ENCODE data around the gene ATP8A2. TPM values are rescaled to one million over a fixed set of nuclear protein-coding genes. Genes with fewer than 3 reads are reported as not detected.

The ATP8A2 gene
- total RNA-seq, 2 donors from 2014 or later: 0.25 to 0.33 TPM

- Mint-ChIP-seq H3K9me3 (peaks cover 4 to 6% of the 10 kb centered on the region in 2 donors), H3K27ac (peak overlapping the region in 1 of 2 donors; percentile 8), H3K36me3 (peaks cover 0 to 6% of the 10 kb centered on the region in 2 donors)
- DNase-seq (ENCODE audit: low spot score in 2 of 2): no peak
- peak in 1 of 2 donors; percentile 40 for ATAC-seq
Observed at GRCh38 chr13:25882466-25883357, 510.9 kb downstream of the ATP8A2 start.

DNA sequence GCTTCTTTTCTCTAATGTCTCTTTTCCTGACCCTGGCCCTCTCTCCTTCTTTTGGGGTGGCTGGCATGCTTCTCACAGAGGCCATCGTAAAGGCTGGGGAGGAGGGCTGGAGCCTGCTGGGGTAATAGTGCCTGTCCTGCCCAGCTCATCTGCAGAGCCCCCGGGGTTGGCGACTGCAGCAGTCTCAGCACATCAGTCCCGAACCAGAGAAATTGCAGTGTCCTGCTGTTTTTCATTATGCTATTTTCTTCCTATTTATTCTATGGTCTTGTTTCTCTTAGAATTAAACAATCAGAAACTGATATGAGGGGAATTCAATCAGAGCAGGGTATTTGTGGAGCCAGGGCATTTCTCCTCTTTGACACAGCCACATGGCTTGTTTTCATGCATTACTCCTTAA, 513.6 kb downstream of the ATP8A2 start:
- DNase-seq (ENCODE audit: low spot score in 2 of 2) (no peak), ATAC-seq (no peak)
- H3K36me3 Mint-ChIP-seq: peaks cover 0 to 10% of the 10 kb centered on the region in 2 donors
- H3K27ac Mint-ChIP-seq: no peak overlapping the region
- no peaks in the 10 kb centered on the region for H3K9me3 Mint-ChIP-seq

DNA sequence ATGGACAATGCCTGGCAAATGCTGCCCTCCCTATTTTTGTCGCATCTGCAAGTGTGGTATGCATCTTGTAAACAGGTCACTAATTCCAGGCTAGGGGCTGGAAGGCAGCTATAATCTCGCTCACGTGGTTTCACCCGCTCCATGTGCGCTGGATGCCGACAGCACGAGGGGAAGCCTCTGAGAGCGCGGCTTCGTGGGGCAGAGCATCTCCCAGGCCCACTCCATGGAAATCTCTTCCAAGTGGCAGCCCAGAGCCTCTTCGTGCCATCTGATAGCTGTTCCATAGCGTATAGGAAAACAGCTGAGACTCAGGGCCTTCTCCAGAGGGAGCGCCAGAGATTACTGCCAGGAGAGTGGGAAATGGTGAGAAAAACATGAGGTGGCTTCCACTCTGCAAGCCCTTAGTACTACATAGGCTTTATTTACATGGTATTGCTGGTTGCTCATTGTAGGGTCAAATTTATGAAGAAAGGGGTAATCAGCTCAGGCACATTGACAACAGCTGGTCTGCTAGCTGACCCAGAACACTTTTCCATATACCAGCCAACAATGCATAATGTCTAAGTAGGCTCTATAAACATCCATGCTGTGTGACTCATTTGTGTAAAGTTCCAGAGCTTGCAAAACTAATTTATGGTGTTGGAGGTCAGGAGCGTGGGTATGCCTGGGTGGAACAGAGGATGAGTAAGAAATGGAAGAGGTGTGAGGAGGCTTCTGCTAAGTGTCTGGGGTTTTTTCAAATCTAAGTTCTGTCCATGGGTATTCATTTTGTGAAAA, 514.9 kb downstream of the ATP8A2 start:
- peaks cover 0 to 10% of the 10 kb centered on the region in 2 donors for H3K36me3 Mint-ChIP-seq
- ATAC-seq (peak; percentile 87 to 92), DNase-seq (ENCODE audit: low spot score in 2 of 2) (no peak)
- H3K9me3 Mint-ChIP-seq: no peaks in the 10 kb centered on the region
- H3K27ac Mint-ChIP-seq: peak overlapping the region in 1 of 2 donors; percentile 71

DNA sequence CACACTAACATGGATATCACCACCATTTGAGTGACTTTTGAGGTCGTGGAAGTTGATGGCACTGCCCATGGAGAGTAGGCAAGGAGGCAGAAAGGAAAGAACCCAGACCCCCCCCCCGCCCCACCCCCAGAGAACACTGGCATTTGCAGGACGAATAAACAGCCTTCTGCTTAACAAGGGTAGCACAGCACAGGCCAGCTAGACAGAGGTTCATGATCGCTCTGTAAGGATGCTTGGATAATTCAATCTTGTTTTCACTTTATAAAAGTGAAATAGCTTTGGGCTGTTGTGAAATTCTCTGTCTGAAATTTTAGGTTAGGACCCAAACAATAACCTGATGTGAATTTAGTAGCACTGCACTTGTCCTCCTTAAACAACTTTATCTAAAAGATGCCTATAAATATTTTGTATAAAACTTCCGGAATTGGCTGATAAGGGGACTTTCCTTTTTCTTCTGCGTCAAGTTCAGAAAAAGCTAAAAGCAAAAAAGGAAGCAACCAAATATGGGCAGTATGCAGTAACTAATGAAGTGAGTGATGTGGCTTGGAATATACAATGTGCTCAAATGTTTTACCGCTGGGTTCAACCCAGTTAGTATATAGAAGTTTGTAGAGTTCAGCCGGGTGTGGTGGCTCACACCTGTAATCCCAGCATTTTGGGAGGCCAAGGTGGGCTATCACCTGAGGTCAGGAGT, 516.3 kb downstream of the ATP8A2 start:
- DNase-seq (ENCODE audit: low spot score in 2 of 2) (no peak), ATAC-seq (peak; percentile 17 to 46)
- Mint-ChIP-seq H3K36me3 (peaks cover 0 to 10% of the 10 kb centered on the region in 2 donors), H3K9me3 (no peaks in the 10 kb centered on the region), H3K27ac (peak overlapping the region; percentile 60 to 71)

DNA sequence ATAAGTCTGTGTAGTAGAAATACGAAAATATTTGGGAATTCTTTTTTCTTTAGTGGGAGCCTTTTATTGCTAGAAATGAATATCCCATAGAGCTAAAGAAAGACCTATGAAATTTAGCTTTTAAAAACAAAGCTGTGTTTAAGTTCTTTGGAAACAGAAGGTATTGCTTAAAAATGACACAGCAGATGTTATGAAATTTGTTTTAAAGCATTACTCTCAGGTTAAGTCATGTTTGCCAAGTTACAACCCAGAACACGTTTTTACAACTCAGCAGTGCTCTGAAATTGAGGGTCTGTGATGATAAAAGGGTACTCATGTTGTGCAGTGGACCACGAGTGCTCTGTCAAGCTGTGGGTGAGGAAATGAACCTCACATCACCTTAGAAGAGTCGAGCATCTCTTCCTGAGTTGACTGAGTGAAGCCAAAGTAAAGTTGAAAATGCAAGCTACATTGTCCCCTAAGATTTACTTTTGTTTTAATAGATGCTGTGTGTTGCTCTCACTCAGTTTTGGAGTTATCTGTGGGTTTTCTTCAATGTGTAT, 519.0 kb downstream of the ATP8A2 start:
- H3K27ac Mint-ChIP-seq: no peak overlapping the region
- peaks cover 0 to under 1% of the 10 kb centered on the region in 2 donors for H3K9me3 Mint-ChIP-seq
- ATAC-seq (peak in 1 of 2 donors; percentile 16), DNase-seq (ENCODE audit: low spot score in 2 of 2) (no peak)
- H3K36me3 Mint-ChIP-seq: peaks cover under 1 to 10% of the 10 kb centered on the region in 2 donors

DNA sequence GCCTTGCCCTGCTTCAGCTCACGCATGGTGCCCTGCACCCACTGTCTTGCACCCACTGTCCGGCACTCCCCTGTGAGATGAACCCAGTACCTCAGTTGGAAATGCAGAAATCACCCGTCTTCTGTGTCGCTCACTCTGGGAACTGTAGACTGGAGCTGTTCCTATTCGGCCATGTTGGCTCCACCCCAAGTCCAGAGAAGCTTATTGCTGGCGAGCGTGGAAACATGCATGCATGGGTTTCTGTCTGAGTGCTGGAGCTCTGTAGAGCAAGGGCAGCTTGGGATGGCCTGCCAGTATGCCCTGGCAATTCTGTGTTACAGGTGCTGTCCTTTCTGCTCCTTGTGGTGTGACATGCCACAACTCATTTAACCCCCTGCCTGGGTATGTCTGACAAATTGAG, 527.2 kb downstream of the ATP8A2 start:
- H3K9me3 Mint-ChIP-seq: peaks cover 18 to 37% of the 10 kb centered on the region in 2 donors
- H3K36me3 Mint-ChIP-seq: peaks cover 18 to 40% of the 10 kb centered on the region in 2 donors
- H3K27ac Mint-ChIP-seq: peak overlapping the region in 1 of 2 donors; percentile 73
- DNase-seq (ENCODE audit: low spot score in 2 of 2) (no peak), ATAC-seq (no peak)

GRCh38 chr13:25899464-25899863, 527.7 kb downstream of the ATP8A2 start:
- Mint-ChIP-seq H3K9me3 (peaks cover 18 to 37% of the 10 kb centered on the region in 2 donors), H3K36me3 (peaks cover 18 to 40% of the 10 kb centered on the region in 2 donors), H3K27ac (peak overlapping the region in 1 of 2 donors; percentile 73)
- DNase-seq (ENCODE audit: low spot score in 2 of 2): no peak
- ATAC-seq: no peak

DNA sequence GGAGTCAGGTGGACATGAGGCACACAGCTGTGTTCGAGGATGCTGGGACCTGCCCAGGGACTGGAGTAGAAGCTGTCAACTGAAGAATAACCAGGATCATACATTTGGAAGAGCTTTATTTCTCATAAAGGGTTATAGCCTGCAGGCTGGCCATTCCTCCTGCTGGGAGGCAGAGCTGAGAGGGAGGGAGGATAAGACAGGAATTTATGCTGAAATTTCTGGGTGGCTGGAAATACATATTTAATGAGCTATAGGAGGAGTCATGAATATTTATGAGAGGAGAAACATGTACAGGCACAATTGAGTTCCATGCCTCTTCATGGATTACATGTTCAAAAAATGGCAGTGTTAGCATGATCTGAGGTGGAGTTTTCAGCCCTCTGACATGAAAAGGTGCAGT, 528.2 kb downstream of the ATP8A2 start:
- no peak for DNase-seq (ENCODE audit: low spot score in 2 of 2)
- H3K27ac Mint-ChIP-seq: peak overlapping the region in 1 of 2 donors; percentile 73
- ATAC-seq: no peak
- peaks cover 18 to 37% of the 10 kb centered on the region in 2 donors for H3K9me3 Mint-ChIP-seq
- peaks cover 18 to 40% of the 10 kb centered on the region in 2 donors for H3K36me3 Mint-ChIP-seq

DNA sequence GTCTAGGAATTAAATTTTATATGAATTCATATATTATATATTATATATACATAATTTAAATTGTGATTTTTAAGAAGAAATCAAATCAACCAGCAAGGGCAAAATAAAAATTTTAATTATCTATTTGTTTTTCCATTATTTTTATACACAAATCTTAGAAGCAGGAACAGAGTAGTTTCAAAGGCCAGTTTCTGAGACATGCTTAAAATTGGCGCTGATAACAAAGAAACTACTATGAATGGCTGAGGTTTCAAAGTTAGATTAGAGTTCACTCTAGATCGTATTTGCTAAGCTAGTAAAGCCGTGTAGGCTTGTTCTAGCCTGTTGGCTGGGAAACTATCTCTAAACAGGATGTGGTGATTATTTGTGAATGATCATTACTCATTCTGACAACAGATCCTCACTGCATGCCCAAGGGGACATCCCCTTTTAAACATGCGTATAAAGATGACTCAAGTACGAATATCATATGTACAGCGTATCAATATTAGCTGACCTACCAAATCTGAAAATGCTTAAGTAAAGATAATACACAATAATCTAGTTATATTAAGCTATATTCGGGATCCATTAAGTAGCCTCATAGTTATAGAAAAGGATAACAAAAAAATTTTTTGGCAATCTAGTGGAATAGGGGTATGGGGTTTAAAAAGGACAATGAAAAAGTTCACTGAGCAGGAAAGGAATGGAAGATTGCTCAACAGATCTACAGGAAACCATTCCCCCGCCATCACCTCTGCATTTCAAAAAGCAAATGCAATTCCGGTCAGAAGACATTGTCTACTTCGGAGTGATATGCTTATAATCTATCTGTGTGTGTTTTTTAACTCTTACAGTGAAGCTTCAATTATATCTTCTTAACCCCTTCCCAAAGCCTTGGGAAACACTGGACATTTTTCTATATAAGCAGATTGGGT, 529.9 kb downstream of the ATP8A2 start:
- Mint-ChIP-seq H3K27ac (no peak overlapping the region), H3K36me3 (peaks cover 11 to 35% of the 10 kb centered on the region in 2 donors), H3K9me3 (peaks cover 13 to 30% of the 10 kb centered on the region in 2 donors)
- DNase-seq (ENCODE audit: low spot score in 2 of 2): peak in 1 of 2 donors; percentile 19
- peak; percentile 87 to 92 for ATAC-seq

DNA sequence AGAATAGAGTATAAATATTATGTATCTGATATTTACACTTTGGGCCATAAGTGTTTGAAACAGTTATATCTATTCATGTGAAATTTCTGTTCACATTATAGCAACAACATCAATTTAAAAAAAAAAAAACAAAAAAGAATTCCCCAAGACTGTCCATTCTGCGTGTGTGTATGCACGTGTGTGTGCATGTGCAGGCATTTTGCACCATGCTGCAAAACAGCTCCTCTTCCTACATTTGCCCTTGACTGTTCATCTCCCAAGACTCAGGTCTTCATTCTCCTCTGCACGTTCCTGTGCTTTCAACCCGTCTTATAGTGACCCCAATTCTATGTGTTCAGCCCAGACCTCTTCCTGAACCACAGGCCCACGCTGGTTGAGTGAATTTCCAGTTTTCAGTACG, 530.7 kb downstream of the ATP8A2 start:
- Mint-ChIP-seq H3K27ac (peak overlapping the region in 1 of 2 donors; percentile 51), H3K9me3 (peaks cover 10 to 27% of the 10 kb centered on the region in 2 donors), H3K36me3 (peaks cover 9 to 31% of the 10 kb centered on the region in 2 donors)
- ATAC-seq (no peak), DNase-seq (ENCODE audit: low spot score in 2 of 2) (no peak)

GRCh38 chr13:25902891-25903341, 531.1 kb downstream of the ATP8A2 start:
- peak overlapping the region in 1 of 2 donors; percentile 51 for H3K27ac Mint-ChIP-seq
- DNase-seq (ENCODE audit: low spot score in 2 of 2): no peak
- peaks cover 5 to 26% of the 10 kb centered on the region in 2 donors for H3K36me3 Mint-ChIP-seq
- peaks cover 6 to 22% of the 10 kb centered on the region in 2 donors for H3K9me3 Mint-ChIP-seq
- ATAC-seq: peak; percentile 65 to 72

DNA sequence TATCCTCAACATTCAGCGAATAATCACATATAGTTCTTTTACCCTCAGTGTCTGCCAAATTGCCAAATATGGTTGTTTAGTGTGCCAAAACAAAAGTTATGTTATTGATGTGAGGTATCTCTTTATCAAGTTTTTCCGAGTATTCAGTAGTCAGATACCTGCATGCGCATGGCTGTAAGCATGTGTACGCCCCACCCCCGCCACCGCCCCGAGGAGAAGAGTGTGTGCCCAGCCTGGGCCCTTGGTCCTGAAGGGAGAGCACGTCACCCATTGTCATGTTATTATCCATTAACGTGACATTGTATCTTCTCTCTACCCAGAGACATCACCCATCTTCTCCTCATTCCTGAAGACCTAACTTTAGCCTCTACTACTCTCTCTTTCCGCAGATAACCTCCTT, 533.1 kb downstream of the ATP8A2 start:
- Mint-ChIP-seq H3K36me3 (peaks cover 0 to 8% of the 10 kb centered on the region in 2 donors), H3K27ac (no peak overlapping the region), H3K9me3 (peaks cover 4 to 12% of the 10 kb centered on the region in 2 donors)
- DNase-seq (ENCODE audit: low spot score in 2 of 2) (no peak), ATAC-seq (no peak)

DNA sequence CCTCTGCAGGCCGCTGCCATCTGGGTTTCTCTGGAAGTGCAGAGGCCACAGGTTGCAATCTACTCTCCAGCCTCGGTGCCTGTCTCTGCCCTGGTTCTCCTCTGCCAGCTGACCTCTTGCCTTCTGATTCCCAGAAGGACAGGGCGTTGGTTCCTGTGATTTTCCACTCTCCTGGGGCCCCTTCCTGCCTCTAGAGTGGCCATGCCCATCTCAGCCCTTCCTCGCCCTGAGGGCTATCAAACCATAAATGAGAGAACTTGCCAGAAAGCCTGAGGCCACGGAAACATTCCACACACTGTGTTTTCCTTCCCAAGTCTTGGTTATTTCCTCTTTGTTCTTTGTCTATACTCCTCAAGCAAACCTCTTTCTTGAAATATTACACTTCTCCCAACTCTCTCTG, 533.8 kb downstream of the ATP8A2 start:
- H3K36me3 Mint-ChIP-seq: peaks cover 0 to under 1% of the 10 kb centered on the region in 2 donors
- no peak overlapping the region for H3K27ac Mint-ChIP-seq
- ATAC-seq (no peak), DNase-seq (ENCODE audit: low spot score in 2 of 2) (no peak)
- peaks cover 4 to 5% of the 10 kb centered on the region in 2 donors for H3K9me3 Mint-ChIP-seq

DNA sequence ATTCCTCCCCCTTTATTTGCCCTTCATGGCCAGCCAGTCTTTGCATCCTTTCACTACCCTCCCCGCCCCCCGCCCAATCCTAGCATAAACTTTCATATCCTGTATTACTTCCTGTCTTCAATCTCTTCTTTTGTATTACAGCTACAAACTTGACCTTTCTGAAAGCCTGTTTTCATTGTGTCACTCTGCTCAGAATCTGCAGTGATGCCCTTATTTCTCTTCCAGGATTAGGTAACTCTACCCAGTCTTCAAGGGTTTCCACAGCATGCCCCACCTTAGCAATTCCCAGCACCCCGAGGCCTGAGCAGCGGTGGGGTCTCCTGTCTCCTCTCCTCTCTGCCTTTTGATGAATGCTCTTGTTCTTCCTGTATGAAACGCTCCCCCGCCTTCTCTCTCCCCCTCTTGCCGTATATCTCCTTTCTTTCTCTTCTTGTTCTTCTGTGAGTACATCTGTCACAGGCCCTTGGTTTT, 534.5 kb downstream of the ATP8A2 start:
- ATAC-seq (peak; percentile 23 to 35), DNase-seq (ENCODE audit: low spot score in 2 of 2) (no peak)
- H3K36me3 Mint-ChIP-seq: no peaks in the 10 kb centered on the region
- H3K27ac Mint-ChIP-seq: no peak overlapping the region
- H3K9me3 Mint-ChIP-seq: no peaks in the 10 kb centered on the region

GRCh38 chr13:25908366-25908765, 536.6 kb downstream of the ATP8A2 start:
- H3K9me3 Mint-ChIP-seq: no peaks in the 10 kb centered on the region
- ATAC-seq (no peak), DNase-seq (ENCODE audit: low spot score in 2 of 2) (no peak)
- H3K36me3 Mint-ChIP-seq: no peaks in the 10 kb centered on the region
- no peak overlapping the region for H3K27ac Mint-ChIP-seq

Measured in activated naive CD4-positive, alpha-beta T cell treated with anti-CD3 and anti-CD28 coated beads, Interleukin-2, amount 50 U/mL, for 72 hours (primary cell).